Caco-2 (cell line): ENCODE measurements around the gene ASB1. TPM values are rescaled to one million over a fixed set of nuclear protein-coding genes. Genes with fewer than 3 reads are reported as not detected.

ENCODE experiments used
- BruUV-seq: library from RNA; stranded (reverse); fragments of 400-500 nt; replicated peaks from 2 replicates; lab custom pipeline; 2021; lab: Mats Ljungman, UMichigan
- CTCF ChIA-PET: fragments of 300-600 bp; sonication (Branson Sonifier 250); formaldehyde crosslinking; loops from one replicate; lab custom pipeline; 2022; ENCODE audit warnings: antibody characterized with exemption; lab: Charles Lee
- POLR2A ChIA-PET: fragments of 300-600 bp; sonication (Branson Sonifier 250); formaldehyde crosslinking; loops from one replicate; lab custom pipeline; 2022; ENCODE audit warnings: antibody characterized with exemption; lab: Charles Lee
- DNase-seq, 2 experiments: peaks; one replicate each; pipeline versions ENCODE4 v3.0.0 to v3.0.0-alpha.2; 2020 to 2022
- H3K27me3 ChIP-seq: replicated peaks from 2 replicates; pipeline ENCODE4 v1.6.0; 2011; ENCODE audit warnings: low read length; ENCODE audit not compliant: control insufficient read depth, insufficient read depth
- H3K36me3 ChIP-seq: 2 replicates; pipeline ENCODE4 v1.5.1; 2011; ENCODE audit warnings: low read length; ENCODE audit not compliant: control insufficient read depth, insufficient read depth
- H3K4me1 ChIP-seq: fragments of 250-450 bp; sonication (Bioruptor Pico); 2 replicates; pipeline ENCODE4 v1.5.1; 2020; ENCODE audit warnings: mild to moderate bottlenecking
- H3K4me3 ChIP-seq: 2 replicates; pipeline ENCODE4 v1.5.1; 2011; ENCODE audit warnings: low read depth, mild to moderate bottlenecking, control low read depth, low read length
- H3K9me3 ChIP-seq: fragments of 250-450 bp; sonication (Bioruptor Pico); 2 replicates; pipeline ENCODE4 v1.5.1; 2020; ENCODE audit warnings: mild to moderate bottlenecking, moderate library complexity
- H3K27ac Mint-ChIP-seq: one replicate; pipeline ENCODE4 v1.8.0; 2022; ENCODE audit warnings: mixed read lengths; ENCODE audit not compliant: unreplicated experiment
- H3K27me3 Mint-ChIP-seq: one replicate; pipeline ENCODE4 v1.8.0; 2022; ENCODE audit warnings: mixed read lengths; ENCODE audit not compliant: insufficient read depth, unreplicated experiment
- H3K36me3 Mint-ChIP-seq: one replicate; pipeline ENCODE4 v1.8.0; 2022; ENCODE audit warnings: mild to moderate bottlenecking, mixed read lengths; ENCODE audit not compliant: insufficient read depth, unreplicated experiment
- H3K4me1 Mint-ChIP-seq: one replicate; pipeline ENCODE4 v1.8.0; 2022; ENCODE audit warnings: low read depth, mixed read lengths; ENCODE audit not compliant: unreplicated experiment
- H3K4me3 Mint-ChIP-seq: one replicate; pipeline ENCODE4 v1.8.0; 2022; ENCODE audit warnings: mild to moderate bottlenecking, moderate library complexity, mixed read lengths; ENCODE audit not compliant: unreplicated experiment
- H3K9me3 Mint-ChIP-seq: one replicate; pipeline ENCODE4 v1.8.0; 2022; ENCODE audit warnings: mixed read lengths; ENCODE audit not compliant: unreplicated experiment
- CTCF ChIP-seq, 2 experiments: fragments of 200-600 bp in 1 of 2; IDR thresholded peaks; 1 replicate in 1 of 2; 2 replicates in 1 of 2; pipeline versions ENCODE4 v1.5.1 to v1.8.0; 2011 to 2022; ENCODE audit warnings: antibody characterized with exemption in 1 of 2, control low read depth in 1 of 2, inconsistent platforms in 1 of 2, low read depth in 1 of 2, low read length in 1 of 2, mild to moderate bottlenecking in 1 of 2, moderate library complexity in 1 of 2; ENCODE audit not compliant: insufficient read depth in 1 of 2, severe bottlenecking in 1 of 2, unreplicated experiment in 1 of 2
- intact Hi-C: fragments of 100-400 bp; cut with micrococcal nuclease; formaldehyde crosslinking; loops from one replicate; pipeline ENCODE4 v1.10.0; 2022; ENCODE audit not compliant: unreplicated experiment
- total RNA-seq: library from RNA; stranded (reverse); gene quantifications from 2 replicates; pipeline ENCODE4 v1.2.3, GENCODE V29; 2022

Gene ASB1
- total RNA-seq, 1 experiment from 2014 or later: 16.9 TPM

GRCh38 chr2:238448031-238448955, 21.6 kb downstream of the ASB1 start:
- Mint-ChIP-seq H3K36me3 (peaks cover 30% of the 10 kb centered on the region), H3K9me3 (no peaks in the 10 kb centered on the region), H3K4me3 (no peak overlapping the region), H3K4me1 (no peaks in the 10 kb centered on the region), H3K27ac (no peak overlapping the region), H3K27me3 (no peaks in the 10 kb centered on the region)
- CTCF ChIA-PET: no interaction called here
- Histone ChIP-seq H3K9me3 (no peaks in the 10 kb centered on the region), H3K27me3 (no peaks in the 10 kb centered on the region), H3K4me3 (no peak overlapping the region), H3K4me1 (no peaks in the 10 kb centered on the region), H3K36me3 (peaks cover 2% of the 10 kb centered on the region)
- no peak for TF ChIP-seq CTCF (IDR thresholded peaks at IDR 0.05; ENCODE audit: insufficient read depth in 1 of 2, low read depth in 1 of 2, low read length in 1 of 2, severe bottlenecking in 1 of 2, unreplicated experiment in 1 of 2)
- POLR2A ChIA-PET: no interaction called here
- no TSS peak for BruUV-seq
- intact Hi-C loops: no loop called here
- DNase-seq: no peak

GRCh38 chr2:238449241-238449640, 22.5 kb downstream of the ASB1 start:
- Mint-ChIP-seq H3K4me1 (no peaks in the 10 kb centered on the region), H3K36me3 (peaks cover 28% of the 10 kb centered on the region), H3K9me3 (no peaks in the 10 kb centered on the region), H3K27ac (no peak overlapping the region), H3K27me3 (no peaks in the 10 kb centered on the region), H3K4me3 (no peak overlapping the region)
- CTCF ChIA-PET: no interaction called here
- no peak for TF ChIP-seq CTCF (IDR thresholded peaks at IDR 0.05; ENCODE audit: insufficient read depth in 1 of 2, low read depth in 1 of 2, low read length in 1 of 2, severe bottlenecking in 1 of 2, unreplicated experiment in 1 of 2)
- POLR2A ChIA-PET: no interaction called here
- no peak for DNase-seq
- intact Hi-C loops: no loop called here
- no peak overlapping the region for H3K4me3 ChIP-seq
- H3K9me3 ChIP-seq: no peaks in the 10 kb centered on the region
- no TSS peak for BruUV-seq
- H3K4me1 ChIP-seq: no peaks in the 10 kb centered on the region
- H3K36me3 ChIP-seq: peaks cover 2% of the 10 kb centered on the region
- no peaks in the 10 kb centered on the region for H3K27me3 ChIP-seq

GRCh38 chr2:238449909-238450417, 23.2 kb downstream of the ASB1 start:
- BruUV-seq: no TSS peak
- DNase-seq: no peak
- H3K4me1 ChIP-seq: no peaks in the 10 kb centered on the region
- Mint-ChIP-seq H3K4me3 (no peak overlapping the region), H3K27me3 (no peaks in the 10 kb centered on the region), H3K27ac (no peak overlapping the region), H3K9me3 (no peaks in the 10 kb centered on the region), H3K36me3 (peaks cover 21% of the 10 kb centered on the region), H3K4me1 (no peaks in the 10 kb centered on the region)
- no peaks in the 10 kb centered on the region for H3K27me3 ChIP-seq
- H3K36me3 ChIP-seq: peaks cover 2% of the 10 kb centered on the region
- intact Hi-C loops: no loop called here
- ChIA-PET POLR2A (no interaction called here), CTCF (no interaction called here)
- H3K9me3 ChIP-seq: no peaks in the 10 kb centered on the region
- TF ChIP-seq CTCF (IDR thresholded peaks at IDR 0.05; ENCODE audit: insufficient read depth in 1 of 2, low read depth in 1 of 2, low read length in 1 of 2, severe bottlenecking in 1 of 2, unreplicated experiment in 1 of 2): no peak
- no peak overlapping the region for H3K4me3 ChIP-seq
